Kidney (tissue), 14 donors: ENCODE results near the gene AFF3. TPM values are rescaled to one million over a fixed set of nuclear protein-coding genes. Genes with fewer than 3 reads are reported as not detected.

Source experiments
- DNase-seq, 5 donors: peaks; one replicate each; pipeline ENCODE4 v3.0.0-alpha.2; 2013 to 2020
- FAIRE-seq: peaks from 2 replicates; lab custom pipeline; 2012; peaks lifted over from hg19 to GRCh38; lab: Jason Lieb, UNC
- H3K27ac ChIP-seq, 2 donors: one replicate each; pipeline ENCODE4 v1.7.0; 2013; ENCODE audit warnings: low read depth in 2 of 2, low read length in 2 of 2, inconsistent platforms in 1 of 2
- H3K27me3 ChIP-seq: one replicate; pipeline ENCODE4 v1.7.1; 2013; ENCODE audit warnings: low read length, inconsistent platforms; ENCODE audit not compliant: control insufficient read depth, insufficient read depth
- H3K36me3 ChIP-seq, 3 donors: one replicate each; pipeline versions ENCODE4 v1.7.0 to v1.7.1; 2013; ENCODE audit warnings: low read length in 3 of 3, control low read depth in 1 of 3, inconsistent platforms in 1 of 3; ENCODE audit not compliant: insufficient read depth in 3 of 3, control insufficient read depth in 2 of 3
- H3K4me1 ChIP-seq, 3 donors: one replicate each; pipeline versions ENCODE4 v1.7.0 to v1.7.1; 2013; ENCODE audit warnings: low read length in 3 of 3, inconsistent platforms in 1 of 3, low read depth in 1 of 3; ENCODE audit not compliant: control insufficient read depth in 2 of 3, insufficient read depth in 2 of 3
- H3K4me3 ChIP-seq, 3 donors: one replicate each; pipeline versions ENCODE4 v1.7.0 to v1.8.1; 2013; ENCODE audit warnings: low read length in 3 of 3, control low read depth in 1 of 3, inconsistent platforms in 1 of 3
- H3K9ac ChIP-seq, 3 donors: one replicate each; pipeline versions ENCODE4 v1.7.0 to v1.7.1; 2013; ENCODE audit warnings: low read length in 3 of 3, control low read depth in 1 of 3, inconsistent platforms in 1 of 3
- H3K9me3 ChIP-seq, 3 donors: one replicate each; pipeline versions ENCODE4 v1.7.0 to v1.7.1; 2013; ENCODE audit warnings: low read length in 3 of 3, control low read depth in 1 of 3, inconsistent platforms in 1 of 3; ENCODE audit not compliant: control insufficient read depth in 2 of 3, insufficient read depth in 1 of 3
- CTCF ChIP-seq: IDR thresholded peaks from 3 replicates; pipeline ENCODE4 v1.5.1; 2012; ENCODE audit warnings: mild to moderate bottlenecking, moderate library complexity, borderline replicate concordance; ENCODE audit not compliant: insufficient read depth; ENCODE audit errors: extremely low read depth
- intact Hi-C: fragments of 100-400 bp; cut with DNase I; formaldehyde crosslinking; loops from one replicate; pipeline ENCODE4 v1.11.1; 2022
- polyA plus RNA-seq: library from polyadenylated mRNA; stranded (reverse); fragments of 350-450 nt; fragmentation: Illumina TruSeq; extraction: RNeasy Lipid Tissue Mini Kit (QIAGEN cat#74804); gene quantifications from one replicate; pipeline ENCODE4 v1.2.3, GENCODE V29; 2014; ENCODE audit warnings: low read depth, low replicate concordance; ENCODE audit not compliant: insufficient read depth
- total RNA-seq: library from RNA; stranded (reverse); fragmentation: NEBNext Ultra II Directional; extraction: Animal tissue kit (Norgen Biotek cat#: 25700); gene quantifications from one replicate; pipeline ENCODE4 v1.2.1, GENCODE V29; 2021
- donor health status: control.
- donor health status: control.
- donor health status: control.
- donor health status: control.
- donor health status: control.
- donor health status: DM: yes; HTN: yes; CAD: no.
- donor health status: Normal renal cell carcinoma (clear cell type).

Gene AFF3
- total and polyA plus RNA-seq, 2 donors from 2014 or later = 0.65 to 11.0 TPM

DNA sequence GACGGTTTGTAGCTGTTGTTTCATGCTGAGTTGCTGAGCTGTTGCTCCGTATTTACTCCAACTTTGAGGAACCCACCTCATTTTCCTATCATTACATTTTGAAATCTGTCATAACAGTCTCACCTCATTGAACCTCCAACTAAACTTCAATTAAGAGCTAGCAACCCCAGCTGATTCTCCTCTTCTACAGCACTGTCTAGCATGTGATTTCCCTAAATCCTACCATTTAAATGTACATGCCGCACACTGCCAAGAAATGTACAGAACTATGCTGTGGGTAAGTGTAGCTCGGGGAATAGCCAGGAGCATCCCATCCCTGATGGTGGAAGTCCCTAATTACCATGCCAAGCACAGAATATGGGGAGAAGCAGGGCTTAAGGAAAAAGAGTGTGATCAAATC, 299.9 kb downstream of the AFF3 start:
- DNase-seq (no peak), FAIRE-seq (no peak)
- no peak overlapping the region for H3K9ac ChIP-seq
- intact Hi-C loops = no loop called here
- H3K27ac ChIP-seq = no peak overlapping the region
- no peak overlapping the region for H3K4me3 ChIP-seq
- no peak for TF ChIP-seq CTCF
- no peaks in the 10 kb centered on the region for H3K36me3 ChIP-seq
- no peaks in the 10 kb centered on the region for H3K27me3 ChIP-seq
- no peaks in the 10 kb centered on the region for H3K9me3 ChIP-seq
- H3K4me1 ChIP-seq = no peaks in the 10 kb centered on the region

DNA sequence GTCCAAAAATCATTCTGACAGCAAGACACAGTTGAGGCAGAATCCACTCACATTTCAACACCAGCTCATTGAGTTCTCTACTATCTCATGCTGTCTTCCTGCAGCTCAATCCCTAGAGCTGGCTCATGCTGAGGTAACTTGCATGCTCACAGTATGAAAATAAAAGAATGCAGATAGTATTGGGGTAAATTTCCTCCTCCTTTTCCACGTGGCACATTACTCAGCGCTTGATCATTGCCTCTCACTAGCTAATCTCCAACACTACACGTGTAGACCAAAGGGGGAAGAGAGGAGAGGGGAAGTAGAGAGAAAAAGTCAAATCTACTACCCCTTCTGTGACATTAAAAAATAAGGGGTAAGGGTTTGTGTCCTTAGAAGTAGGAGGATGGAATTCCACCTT, 300.6 kb downstream of the AFF3 start:
- intact Hi-C loops = no loop called here
- no peak for FAIRE-seq

DNA sequence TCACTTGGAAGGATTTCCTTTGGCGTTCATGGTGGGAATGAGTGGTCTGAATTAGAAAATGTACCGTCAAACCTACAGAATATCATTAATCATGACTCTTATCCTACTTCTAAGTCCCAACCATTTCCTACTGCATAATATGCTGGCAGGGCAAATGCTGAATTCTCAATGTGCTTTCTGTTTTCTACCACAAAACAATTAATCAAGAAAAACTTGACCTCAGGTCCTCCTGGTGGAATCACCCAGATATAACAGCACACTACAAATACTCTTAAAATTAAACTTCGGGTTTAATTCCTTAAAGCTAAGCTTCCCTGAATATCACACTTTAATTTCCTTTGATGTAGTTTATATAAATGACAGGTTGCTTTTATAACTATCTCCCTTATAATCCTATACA, 301.6 kb downstream of the AFF3 start:
- no peak overlapping the region for H3K27ac ChIP-seq
- H3K9ac ChIP-seq = no peak overlapping the region
- no peaks in the 10 kb centered on the region for H3K9me3 ChIP-seq
- no peaks in the 10 kb centered on the region for H3K27me3 ChIP-seq
- H3K4me3 ChIP-seq = no peak overlapping the region
- no peak for TF ChIP-seq CTCF
- H3K4me1 ChIP-seq = no peaks in the 10 kb centered on the region
- intact Hi-C loops = no loop called here
- no peak for FAIRE-seq
- DNase-seq = no peak
- no peaks in the 10 kb centered on the region for H3K36me3 ChIP-seq

More for the DNA sequence above, 300.6 kb downstream of the AFF3 start:
- no peaks in the 10 kb centered on the region for H3K4me1 ChIP-seq
- no peaks in the 10 kb centered on the region for H3K27me3 ChIP-seq
- no peak overlapping the region for H3K9ac ChIP-seq
- H3K4me3 ChIP-seq = no peak overlapping the region
- H3K9me3 ChIP-seq = no peaks in the 10 kb centered on the region
- no peak overlapping the region for H3K27ac ChIP-seq
- DNase-seq = no peak
- TF ChIP-seq CTCF = no peak
- no peaks in the 10 kb centered on the region for H3K36me3 ChIP-seq
